HG03196 (cell line): ENCODE results near the gene PRKX.
"Not testable (repeated sequence)": the region's sequence is repeated elsewhere in the genome, so short reads cannot be mapped to it uniquely, and the experiment has no call there.

ENCODE experiments used
- ATAC-seq: cut with Tn5 transposase; IDR thresholded peaks from one replicate; pipeline ENCODE4 v1.9.1; 2021; ENCODE audit not compliant: unreplicated experiment

Gene PRKX

DNA sequence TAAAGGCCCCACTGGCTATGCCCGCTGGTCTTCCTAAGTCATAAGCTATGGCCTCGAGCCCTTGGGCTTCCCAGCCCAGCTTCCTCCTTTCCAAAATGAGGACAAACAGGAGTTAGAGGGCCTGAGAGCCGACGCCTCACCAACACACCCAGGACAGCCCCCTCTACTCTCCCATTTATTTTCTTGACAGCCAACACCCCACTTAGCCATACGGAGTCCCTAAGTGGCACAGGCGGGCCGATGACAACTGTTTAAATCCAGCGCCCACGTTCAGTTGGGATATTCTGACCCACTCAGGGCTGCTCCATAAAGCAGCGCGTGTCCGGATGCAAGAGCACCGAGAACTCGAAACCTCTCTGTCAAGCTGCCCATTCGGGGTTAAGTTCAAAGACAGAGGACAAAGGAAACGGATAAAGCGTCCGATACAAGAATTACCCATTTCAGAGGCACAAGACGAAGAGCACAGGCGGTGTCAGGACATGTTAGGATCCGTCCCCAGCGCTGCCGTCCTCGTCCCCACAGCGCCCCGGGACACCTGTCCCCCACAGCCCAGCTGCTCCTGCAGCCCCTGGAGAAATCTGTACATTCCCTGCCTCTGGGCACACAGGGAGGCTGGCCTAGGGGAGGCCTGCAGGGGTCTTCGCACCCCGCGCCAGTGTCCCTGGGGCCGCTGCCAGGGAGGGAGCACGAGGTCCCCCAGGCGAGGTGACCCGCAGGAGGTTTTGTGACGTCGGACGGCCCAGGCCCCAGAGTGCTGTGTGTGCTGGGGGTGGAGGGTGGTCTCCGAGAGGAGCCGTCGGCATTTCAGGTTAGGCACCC lies 1.2 kb downstream of the PRKX start:
- ATAC-seq, result peak; percentile 11

DNA sequence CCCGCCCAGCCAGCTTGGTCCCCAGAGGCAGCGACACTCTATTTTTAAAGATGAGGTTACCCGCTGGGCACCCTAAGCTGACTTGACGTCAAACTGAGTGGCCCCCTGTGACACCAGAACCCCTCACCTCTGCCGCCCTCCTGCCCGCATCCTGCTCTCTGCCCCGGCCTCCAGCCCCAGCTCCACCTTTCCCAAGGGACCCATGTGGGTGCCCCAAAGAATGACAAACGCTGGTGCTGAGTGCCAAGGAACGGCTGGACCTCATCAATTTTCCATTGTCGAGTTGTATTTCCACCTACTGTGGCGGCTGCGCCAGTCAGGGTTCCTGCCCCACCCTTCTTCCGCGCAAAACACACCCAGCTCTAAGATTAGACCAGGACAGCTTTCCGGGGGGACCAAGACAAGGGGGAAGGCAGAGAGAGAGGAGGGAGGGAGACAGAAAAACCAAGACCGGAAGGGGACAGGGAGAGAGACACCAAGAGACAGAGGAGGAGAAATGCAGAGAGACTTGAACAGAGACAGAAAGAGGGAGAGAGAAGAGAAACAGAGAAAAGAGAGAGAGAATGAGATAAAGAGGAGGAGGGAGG lies 2.0 kb downstream of the PRKX start:
- peak; percentile 36 for ATAC-seq

DNA sequence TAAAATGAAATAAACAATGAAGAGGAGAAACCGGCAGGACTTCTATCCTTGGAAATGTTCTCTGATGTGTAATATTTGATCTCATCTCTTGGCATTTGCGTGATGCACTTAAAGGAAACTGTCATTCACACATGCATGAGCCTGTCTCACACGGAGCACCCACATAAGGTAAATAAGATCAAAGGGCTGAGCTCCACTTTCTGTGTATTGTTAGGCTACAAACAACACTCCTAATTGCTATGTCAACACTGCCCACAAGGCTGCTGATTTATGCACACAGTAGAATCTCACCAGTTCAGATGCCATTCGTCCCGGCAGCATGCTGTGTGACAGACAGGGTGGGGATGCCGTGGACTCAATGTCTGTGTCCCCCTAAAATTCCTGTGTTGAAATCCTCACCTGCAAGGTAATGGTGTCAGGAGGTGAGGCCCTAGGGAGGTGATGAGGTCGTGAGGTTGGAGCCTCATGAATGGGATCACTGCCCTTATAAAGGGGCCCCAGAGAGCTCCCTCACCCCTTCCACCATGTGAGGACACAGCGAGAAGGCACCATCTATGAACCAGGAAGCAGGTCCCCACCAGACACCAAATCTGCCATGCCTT lies 5.7 kb downstream of the PRKX start:
- not testable (repeated sequence) for ATAC-seq

DNA sequence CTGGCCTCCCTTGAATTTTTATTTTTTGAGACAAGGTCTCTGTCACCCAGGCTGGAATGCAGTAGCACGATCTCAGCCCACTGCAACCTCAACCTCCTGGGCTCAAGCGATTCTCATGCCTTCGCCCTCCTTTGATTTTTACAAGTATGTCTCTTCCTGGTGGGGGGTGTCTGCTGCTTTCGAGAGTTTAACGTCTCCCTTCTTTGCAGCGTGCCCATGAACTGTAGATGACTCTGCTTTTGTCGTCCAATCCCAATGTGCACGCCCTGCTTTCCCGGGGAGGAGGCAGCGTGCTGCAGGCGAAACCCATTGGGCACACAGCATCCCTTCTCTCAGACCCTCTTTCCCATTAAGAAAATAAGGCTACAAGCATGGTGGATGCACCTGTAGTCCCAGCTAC lies 7.0 kb downstream of the PRKX start:
- ATAC-seq, result no peak

DNA sequence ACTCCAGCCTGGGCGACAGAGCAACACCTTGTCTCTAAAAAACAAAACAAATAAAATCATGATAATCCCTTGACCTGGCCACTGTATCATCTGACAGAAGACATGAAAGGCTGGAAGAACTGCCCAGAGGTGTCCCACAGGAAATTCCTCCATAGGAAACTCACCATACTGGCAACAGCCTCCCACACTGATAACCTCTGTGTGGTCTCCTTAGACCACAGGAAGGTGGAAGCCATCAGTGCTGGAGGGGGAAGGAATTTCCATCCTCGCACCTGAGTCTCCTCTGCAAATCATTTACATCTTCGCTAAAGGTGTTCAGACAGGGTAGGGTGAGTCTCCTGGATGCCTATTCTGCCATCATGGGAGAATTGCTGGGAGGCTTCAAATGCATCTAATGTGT lies 10.2 kb downstream of the PRKX start:
- not testable (repeated sequence) for ATAC-seq

DNA sequence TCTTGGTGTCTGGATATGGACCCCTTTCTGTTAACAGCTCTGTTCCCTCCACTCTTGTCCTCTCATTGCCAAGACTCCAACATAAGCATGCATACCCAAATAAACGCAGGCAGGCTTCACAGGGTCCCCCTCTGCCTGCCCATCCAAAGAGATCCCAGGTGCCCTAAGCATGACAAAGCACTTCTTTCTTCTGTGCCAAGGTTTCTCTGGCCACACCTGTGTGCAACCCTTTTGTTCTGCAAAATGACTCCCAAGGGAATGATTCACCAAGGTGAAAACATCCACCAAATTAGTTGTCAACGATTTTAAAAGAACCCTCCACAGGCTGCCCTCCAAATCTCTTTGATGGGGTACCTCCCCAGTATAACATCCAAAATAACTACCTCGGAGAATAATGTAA lies 11.4 kb downstream of the PRKX start:
- not testable (repeated sequence) for ATAC-seq

DNA sequence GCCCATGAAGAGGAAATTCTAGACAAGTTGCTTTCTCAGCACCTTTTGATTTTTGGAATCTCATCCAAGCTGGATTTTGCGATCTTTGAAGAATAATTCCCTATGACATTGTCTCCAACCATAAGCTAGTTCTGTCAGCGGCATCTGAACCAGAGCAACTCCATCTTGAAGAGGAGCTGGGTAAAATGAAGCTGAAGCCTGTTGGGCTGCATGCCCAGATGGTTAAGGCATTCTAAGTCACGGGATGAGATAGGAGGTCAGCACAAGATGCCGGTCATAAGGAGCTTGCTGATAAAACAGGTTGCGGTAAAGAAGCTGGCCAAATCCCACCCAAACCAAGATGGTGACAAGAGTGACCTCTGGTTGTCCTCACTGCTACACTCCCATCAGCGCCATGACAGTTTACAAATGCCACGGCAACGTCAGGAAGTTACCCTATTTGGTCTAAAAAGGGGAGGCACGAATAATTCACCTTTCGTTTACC lies 12.0 kb downstream of the PRKX start:
- not testable (repeated sequence) for ATAC-seq

DNA sequence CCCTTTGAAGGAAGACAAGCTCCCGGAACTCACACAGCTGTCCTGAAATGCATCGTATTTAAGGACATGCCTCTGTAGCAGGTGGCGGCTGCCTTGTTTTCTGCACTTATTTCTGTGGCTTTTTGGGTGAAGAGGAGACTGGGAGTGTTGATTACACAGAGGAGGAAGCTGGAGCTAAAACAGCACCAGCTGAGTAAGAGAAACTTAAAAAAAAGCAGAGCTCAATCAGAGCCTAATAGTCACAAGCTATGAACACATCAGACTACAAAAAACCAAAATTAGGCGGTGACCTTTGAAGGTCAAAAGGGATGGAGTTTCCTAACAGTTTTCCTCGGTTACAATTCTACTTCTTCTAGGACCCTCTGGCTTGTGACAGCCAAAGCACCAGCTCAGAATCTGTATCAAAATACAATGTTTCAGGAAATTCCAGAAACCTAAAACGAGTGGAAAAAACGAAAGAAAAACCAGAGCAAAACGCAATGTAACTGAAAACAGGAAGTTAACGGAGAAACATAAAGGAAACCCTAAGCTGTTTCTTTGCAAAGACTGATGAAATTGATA lies 13.5 kb downstream of the PRKX start:
- ATAC-seq, result no peak

DNA sequence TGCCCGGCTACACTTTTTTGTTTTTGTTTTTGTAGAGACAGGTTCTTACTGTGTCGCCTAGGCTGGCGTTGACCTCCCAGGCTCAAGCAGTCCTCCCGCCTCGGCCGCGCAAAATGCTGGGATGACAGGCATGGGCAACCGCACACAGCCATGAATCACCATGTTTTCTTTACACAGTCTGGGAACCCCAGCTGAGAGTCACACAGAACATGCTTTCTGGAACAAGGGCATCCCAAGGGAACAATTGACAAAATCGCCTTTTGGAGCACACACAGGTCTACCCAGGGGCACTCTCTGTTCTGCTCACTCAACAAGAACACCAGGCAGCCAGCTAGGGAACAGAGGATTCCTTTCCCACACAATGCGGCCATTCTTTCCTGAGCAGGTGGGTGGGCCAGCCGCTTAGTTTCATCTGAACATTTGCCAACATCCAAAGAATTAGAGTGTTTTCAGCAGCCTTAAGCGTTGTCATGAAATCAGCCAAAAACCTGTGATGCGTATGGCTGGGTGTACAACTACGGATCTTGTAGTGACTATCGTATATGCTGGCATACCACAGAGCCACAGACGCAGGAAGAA lies 15.7 kb downstream of the PRKX start:
- ATAC-seq, result no peak

DNA sequence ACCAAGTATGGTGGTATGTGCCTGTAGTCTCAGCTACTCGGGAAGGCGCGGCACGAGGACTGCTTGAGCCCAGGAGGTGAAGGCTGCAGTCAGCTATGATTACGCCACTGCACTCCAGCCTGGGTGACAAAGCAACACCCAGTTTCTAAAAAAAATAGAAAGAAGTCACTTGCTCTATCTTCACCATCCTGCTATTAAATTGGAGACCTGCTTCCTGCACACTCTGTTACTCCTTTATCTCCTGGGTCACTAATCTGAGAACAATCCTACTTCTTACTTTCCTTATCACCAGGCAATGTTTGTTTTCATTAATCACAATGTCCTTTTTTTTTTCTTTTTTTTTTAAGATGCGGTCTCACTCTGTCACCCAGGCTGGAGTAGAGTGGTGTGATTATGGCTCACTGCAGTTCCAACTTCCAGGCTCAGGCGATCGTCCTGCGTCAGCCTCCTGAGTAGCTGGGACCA lies 16.2 kb downstream of the PRKX start:
- no peak for ATAC-seq

DNA sequence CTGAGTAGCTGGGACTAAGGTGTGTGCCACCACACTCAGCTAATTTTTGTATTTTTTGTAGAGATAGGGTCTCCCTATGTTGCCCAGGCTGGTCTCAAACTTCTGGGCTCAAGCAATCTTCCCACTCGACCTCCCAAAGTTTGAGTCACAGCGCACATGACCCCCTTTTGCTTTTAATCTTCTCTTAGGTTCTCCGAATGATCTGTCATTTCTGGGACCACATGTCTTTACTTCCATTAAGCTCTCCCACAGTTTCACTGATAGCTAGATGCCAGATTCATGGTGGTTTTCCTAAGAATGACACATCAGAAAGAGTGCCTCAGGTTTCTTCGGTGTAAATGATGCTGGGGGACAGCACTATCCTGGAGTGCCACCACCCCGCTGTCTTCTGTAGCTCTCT lies 17.9 kb downstream of the PRKX start:
- no peak for ATAC-seq

DNA sequence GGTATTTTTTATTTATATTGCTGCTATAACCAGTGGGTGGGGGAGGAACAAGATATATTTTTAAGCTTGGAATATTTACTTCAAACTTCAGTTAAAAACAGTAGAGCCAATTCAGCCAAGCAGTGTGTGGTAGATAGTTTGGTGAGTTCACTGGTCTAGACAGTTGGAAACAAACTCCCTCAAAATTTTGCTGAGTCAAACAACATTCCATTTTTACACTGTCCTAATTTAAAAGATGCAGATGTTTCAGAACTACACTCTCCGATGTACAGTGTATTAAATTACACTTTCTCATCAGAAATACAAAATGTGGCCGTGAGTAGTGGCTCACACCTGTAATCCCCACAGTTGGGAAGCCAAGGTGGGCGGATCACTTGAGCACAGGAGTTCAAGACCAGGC lies 23.3 kb downstream of the PRKX start:
- no peak for ATAC-seq

DNA sequence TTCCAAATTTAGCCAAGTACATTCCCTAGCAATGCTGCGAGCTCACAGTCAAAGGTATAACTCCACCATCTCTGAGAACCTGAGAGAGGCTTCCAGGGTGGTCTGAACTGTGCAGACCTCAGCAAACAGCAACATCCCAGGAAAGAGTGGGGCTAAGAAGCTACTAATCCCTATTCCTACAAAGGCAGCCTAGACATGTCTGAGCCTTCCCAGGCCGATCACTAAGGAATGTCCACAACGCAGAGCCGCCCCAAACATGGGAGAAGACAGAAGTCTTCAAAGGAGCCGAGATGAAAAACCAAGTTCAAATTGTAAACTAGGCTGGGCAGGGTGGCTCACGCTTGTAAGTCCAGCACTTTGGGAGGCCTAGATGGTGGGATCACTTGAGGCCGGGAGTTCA lies 30.2 kb downstream of the PRKX start:
- ATAC-seq, result not testable (repeated sequence)

DNA sequence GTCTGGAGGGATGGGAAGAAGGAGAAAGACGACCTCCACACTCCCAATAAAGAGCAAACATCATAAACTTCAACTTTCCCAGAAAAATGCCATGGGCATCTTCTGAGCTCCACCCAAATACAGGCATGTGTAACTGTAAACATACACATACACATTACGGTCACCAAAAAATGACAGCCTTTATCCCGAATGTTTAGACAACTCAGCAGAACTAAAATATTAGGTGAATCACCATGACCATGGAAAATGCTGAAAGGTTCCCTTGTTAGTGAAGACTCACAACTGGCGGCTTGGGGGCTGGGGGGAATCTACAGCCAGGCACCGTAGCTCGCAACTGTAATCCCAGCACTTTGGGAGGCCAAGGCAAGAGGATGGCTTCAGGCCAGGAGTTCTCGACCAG lies 33.0 kb downstream of the PRKX start:
- ATAC-seq, result no peak

DNA sequence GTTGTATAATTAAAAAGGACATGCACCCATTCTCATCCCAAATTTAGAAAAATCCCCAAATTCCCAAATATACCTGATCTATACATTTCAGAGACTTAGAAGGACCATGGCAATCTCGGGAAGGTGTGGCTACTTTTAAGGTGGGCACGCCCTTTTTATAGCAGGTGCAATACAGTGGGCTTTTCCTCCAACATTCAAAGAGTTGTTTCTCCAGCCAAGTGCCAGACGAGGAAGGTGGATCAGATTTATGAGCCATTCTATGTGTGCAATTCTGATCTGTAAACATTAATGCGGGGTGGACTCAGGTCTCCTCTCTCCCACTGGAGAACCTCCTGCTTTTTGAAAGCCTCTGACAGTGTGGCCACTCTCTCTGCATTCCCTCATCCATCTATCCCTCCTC lies 33.8 kb downstream of the PRKX start:
- no peak for ATAC-seq

DNA sequence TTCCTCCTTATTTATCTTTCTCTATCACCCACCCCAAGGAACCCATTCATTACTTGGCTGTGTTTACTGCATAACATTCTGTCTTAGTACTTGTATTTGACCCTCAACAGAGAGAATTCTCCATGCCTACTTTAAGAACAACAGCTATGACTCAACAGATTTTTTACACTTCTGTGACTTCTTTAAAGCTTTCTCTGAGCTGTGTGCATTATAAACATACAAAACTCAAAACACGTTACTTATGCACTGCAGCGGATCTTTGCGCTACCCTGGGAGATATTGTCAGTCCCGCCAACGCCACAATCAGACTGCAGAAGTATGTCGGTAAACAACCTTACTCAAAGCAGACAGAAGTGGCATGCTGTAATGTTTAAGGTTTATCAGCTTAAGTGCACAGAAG lies 35.1 kb downstream of the PRKX start:
- no peak for ATAC-seq

DNA sequence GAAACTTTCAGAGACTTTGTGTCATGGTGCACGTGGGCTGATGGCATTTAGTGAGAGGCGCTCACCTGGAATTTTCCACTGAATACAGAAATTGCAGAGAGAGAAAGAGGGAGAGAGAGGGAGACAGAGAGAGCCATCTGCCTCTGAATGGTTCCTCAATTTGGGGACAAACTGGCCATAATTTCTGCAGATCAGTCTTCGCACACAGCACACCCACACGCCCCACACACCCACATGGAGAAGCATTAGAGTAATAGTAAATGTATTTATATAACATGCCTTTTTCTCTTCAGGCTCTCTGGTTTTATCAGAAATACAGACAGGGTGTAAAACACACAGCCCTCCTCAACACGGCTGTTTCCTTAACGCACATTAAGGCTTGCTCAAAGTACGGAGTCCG lies 38.6 kb downstream of the PRKX start:
- ATAC-seq, result no peak

DNA sequence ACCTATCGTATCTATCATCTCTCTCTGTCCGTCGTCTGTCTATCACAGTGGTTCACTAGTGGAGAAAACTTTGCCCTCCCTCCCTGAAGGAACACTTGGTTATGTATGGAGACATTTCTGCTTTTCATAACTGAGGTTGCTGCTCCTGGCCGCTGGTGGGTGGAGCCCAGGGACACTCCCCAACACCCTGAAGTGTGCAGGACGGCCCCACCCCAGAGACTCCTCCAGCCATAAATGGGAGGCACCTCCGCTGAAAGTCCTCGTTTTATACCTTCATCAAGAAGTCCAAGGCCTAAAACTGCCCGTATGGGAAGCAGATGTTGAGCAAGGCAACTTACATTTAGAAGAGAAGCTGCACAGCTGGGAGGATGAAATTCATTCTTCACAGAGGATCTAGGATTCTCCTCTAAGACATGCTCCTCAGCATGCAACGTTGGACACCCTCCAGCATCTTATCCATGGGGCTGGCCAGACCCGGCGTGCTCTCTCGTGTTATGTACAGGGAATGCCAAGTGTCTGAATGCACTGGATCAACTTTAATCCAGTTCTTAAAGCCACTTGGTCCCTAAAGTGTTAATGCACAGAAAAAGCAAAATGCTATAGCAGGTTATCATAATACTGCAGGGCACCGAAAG lies 43.5 kb downstream of the PRKX start:
- no peak for ATAC-seq

DNA sequence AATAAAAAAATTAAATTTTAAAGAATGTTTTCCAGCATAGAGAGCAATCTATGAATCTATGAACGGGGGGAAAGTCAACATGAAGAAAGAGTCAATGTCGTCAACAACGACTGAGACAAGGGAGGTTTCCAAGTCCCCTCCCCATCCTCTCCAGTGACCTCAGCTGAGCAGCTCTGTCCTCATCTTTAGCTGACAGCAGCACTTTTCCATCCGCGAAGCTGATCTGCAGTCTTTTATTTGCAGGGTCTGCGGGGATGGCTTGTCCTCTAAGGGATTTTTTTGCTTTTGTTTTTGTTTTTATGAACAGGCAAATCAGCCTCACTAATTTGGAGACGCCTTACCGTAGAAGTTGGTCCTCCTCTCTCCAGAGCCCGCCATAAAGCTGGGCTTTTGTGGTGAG lies 46.5 kb downstream of the PRKX start:
- ATAC-seq, result no peak

DNA sequence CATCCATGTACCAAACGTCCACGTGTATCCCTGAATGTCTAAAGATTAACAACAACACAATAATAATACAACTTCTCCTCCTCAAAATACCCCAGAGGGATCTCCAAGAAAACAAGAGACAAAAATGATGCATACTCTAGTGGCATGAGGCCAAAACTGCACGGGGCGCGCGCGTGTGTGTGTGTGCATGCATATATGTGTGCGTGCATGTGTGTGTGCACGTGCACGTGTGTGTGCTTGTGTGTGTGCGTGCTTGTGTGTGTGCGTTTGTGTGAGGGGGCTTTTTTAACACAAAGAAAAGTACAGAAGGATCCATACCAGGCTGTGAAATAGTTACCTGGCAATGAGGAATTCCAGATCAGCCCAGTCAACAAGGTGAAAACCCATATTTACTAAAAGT lies 48.5 kb downstream of the PRKX start:
- ATAC-seq, result no peak
